HG03097 (cell line): ENCODE results near the gene FCSK.

ENCODE experiments used
- ATAC-seq: cut with Tn5 transposase; IDR thresholded peaks from one replicate; pipeline ENCODE4 v1.9.1; 2021; ENCODE audit not compliant: unreplicated experiment, low FRiP score

The FCSK gene

DNA sequence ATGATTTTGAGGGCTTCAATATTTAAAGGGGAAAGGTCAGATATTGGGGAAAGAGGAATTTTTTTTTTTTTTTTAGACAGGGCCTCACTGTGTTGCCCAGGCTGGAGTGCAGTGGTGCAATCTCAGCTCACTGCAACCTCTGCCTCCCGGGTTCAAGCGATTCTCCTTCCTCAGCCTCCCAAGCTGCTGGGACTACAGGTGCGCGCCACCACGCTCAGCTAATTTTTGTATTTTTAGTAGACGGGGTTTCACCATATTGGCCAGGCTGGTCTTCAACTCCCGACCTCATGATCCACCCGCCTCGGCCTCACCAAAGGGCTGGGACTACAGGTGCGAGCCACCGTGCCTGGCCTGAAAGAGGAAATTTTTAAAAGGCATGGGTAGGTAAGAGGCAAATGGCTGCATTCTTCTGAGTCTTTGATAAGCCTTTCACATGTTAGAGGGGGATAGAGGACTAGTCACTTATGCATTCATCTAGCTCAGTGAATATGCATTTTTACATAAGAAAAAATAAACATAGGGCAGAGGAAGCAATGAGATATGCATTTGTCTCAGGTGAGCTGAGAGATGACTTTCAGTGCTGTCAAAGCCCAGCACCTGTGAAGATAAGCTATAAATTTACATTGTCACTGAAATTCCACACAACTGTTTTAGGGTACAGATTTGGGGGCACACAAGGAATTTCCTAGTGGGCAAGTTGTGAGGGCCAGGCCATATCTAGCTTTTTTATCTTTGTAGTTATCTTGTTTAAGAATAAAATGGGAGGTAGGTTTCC lies 1.1 kb upstream of the FCSK start:
- no peak for ATAC-seq

GRCh38 chr16:70453892-70454221 lies 538 bp upstream of the FCSK start:
- no peak for ATAC-seq

DNA sequence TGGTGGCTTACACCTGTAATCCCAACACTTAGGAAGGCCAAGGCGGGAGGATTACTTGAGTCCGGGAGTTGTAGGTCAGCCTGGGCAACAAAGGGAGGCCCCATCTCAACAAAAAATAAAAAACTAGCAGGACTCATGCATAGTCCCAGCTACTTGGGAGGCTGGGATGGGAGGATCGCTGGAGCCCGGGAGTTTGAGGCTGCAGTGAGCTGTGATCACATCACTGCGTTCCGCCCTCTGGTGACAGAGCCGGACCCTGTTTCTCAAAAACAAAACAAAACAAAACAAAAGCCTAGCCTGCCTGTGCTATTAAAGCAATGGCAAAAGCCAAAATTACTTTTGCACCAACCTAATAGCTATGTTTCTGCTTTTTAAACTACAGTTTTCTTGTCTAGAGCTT lies 1.5 kb downstream of the FCSK start:
- no peak for ATAC-seq

DNA sequence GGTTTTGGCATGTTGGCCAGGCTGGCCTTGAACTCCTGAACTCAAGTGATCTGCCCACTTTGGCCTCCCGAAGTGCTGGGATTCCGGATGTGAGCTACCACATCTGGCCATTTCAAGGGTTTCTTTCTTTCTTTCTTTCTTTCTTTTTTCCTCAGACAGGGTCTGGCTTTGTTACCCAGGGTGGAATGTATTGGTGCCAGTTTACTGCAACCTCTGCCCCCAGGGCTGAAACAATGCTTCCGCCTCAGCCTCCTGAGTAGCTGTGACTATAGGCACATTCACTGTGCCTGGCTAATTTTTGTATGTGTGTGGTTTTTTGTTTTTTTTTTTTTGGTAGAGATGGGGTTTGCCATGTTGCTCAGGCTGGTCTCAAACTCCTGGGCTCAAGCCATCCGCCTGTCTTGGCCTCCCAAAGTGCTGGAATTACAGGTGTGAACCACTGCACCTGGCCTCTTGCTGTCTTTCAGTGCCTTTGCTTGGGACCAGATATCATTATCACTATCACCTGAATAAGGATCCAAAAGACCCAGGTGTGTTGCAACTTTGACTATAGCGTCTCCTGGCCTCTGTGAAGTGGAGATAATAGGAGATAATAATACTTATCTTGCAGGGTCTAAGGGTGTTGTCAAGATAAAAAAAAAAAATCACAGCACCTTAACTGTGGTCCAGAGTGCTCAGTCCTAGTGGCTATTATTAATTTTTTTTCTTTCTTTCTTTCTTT lies 3.2 kb downstream of the FCSK start:
- ATAC-seq = no peak

DNA sequence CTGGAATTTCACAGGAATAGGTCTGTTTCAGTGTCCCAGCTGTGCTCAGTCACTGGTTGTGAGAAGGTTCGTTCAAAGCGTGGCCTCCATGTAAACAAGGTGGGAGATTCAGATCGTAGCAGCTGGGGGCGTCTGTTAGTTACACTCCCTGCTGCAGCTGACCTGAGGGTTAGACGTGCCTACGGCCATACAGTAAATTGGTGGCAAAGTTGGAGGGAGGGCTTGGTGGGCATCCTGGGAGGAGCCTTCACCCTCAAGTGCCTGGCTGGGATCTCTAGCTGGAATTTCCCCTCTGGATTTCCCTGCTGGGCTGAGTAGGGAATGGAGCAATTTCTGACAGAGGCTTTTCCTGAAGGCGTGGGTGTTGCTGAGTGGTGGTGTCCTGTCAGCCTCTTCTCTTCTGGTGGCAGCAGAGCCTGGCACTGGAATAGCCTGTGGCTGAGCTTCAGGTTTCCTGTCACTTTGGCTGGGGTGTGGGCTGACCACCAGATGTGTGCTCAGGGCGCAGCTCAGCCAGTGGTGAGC lies 6.4 kb downstream of the FCSK start:
- no peak for ATAC-seq

GRCh38 chr16:70463235-70463634 lies 8.8 kb downstream of the FCSK start:
- no peak for ATAC-seq

DNA sequence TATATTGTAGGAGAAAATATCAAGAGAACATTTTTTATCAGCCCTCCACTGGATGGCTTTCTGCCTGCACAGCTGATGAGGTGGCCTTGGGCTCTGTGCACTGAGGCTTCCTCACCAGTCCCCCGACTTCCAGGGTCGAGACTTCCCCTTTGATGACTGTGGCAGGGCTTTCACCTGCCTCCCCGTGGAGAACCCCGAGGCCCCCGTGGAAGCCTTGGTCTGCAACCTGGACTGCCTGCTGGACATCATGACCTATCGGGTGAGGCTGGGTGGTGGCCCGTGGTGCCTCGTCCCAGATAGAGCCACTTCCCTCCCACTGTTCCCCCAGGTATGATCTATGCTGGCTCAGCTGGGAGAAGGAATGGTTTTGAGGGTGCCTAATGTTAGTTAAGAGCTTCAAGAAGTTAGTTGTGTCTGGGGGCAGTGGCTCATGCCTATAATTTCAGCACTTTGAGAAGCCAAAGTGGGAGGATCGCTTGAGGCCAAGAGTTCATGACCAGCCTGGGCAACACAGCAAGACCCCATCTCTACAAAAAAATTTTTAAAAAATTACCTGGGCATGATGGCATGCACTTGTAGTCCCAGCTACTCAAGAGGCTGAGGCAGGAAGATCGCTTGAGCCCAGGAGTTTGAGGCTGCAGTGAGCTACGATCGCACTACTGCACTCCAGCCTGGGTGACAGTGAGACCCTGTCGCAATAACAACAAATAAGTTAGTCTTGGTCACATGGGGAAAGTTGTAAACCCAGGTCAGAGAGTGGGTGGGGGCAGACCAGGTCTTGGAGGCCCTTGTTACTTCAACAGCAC lies 11.8 kb downstream of the FCSK start:
- no peak for ATAC-seq

GRCh38 chr16:70466805-70467076 lies 12.3 kb downstream of the FCSK start:
- no peak for ATAC-seq

- ATAC-seq = no peak
Measured at GRCh38 chr16:70467113-70467512, 12.7 kb downstream of the FCSK start.

- no peak for ATAC-seq
Measured at GRCh38 chr16:70467608-70468007, 13.2 kb downstream of the FCSK start.

DNA sequence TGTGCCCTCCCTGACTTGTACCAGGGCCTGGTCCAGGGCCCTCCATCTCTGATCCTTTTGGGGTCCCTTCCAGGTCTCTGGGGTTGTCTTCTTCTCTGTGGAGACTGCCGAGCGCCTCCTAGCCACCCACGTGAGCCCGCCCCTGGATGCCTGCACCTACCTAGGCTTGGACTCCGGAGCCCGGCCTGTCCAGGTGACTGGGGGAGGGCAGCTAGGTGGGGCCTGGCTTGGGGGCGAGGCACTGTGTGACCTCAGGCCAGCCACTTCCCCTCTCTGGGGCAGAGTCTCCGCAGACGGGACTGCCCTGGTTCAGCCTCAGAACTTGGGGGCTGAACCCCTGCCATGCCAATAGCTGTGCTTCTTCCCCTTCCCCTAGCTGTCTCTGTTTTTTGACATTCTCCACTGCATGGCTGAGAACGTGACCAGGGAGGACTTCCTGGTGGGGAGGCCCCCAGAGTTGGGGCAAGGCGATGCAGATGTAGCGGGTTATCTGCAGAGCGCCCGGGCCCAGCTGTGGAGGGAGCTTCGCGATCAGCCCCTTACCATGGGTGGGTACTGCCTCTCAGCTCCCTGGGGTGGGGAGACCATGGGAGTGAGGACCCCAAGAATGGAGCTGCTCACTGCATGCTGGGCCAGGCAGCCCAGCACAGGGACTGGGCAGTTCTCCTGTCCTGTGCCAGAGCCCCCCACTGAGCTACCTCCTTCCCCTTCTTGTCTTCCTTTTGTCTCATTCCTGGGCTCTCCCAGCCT lies 14.6 kb downstream of the FCSK start:
- no peak for ATAC-seq

DNA sequence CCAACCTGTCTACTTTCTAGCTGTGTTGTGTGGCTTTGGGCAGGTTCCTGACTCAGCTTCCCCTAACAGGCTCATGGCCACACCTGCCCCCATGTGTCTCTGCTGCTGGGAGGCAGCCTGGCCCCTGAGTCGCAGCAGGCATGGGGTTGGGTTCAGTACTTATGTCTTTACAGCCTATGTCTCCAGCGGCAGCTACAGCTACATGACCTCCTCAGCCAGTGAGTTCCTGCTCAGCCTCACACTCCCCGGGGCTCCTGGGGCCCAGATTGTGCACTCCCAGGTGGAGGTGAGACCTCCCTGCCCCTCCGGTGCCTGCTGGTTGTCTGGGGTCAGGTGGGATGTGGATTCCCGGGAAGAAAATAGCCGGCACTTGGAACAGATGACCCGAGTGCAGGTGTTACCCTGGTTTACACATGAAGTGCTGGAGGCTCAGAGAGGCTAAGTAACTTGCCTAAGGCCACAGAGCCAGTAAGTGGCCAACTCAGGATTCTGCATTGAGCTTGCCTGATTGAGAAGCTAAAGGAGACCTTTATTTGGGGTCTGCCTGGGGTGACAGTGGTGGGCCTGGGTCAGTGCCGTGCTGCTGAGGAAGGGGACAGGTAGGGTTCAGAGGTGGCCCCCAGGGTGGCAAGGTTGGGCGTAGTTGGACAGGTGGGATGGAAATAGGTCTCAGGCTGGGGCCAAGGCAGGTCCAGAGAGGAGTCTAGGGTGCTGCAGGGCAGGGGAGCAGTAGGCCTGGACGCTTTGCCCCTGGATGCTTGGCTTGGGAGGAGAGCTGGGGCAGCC lies 15.9 kb downstream of the FCSK start:
- no peak for ATAC-seq

DNA sequence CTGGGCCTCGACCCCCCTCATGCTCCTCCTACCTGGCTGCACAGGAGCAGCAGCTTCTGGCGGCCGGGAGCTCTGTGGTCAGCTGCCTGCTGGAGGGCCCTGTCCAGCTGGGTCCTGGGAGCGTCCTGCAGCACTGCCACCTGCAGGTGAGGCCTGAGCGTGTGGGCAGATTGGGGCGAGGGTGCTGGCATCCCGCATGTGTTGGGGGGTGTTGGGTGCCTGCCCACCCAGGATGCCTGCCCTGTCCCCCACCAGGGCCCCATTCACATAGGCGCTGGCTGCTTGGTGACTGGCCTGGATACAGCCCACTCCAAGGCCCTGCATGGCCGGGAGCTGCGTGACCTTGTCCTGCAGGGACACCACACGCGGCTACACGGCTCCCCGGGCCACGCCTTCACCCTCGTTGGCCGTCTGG lies 16.5 kb downstream of the FCSK start:
- no peak for ATAC-seq

GRCh38 chr16:70472786-70473433 lies 18.5 kb downstream of the FCSK start:
- no peak for ATAC-seq

- ATAC-seq = no peak
Measured at GRCh38 chr16:70473446-70474319, 19.3 kb downstream of the FCSK start.

DNA sequence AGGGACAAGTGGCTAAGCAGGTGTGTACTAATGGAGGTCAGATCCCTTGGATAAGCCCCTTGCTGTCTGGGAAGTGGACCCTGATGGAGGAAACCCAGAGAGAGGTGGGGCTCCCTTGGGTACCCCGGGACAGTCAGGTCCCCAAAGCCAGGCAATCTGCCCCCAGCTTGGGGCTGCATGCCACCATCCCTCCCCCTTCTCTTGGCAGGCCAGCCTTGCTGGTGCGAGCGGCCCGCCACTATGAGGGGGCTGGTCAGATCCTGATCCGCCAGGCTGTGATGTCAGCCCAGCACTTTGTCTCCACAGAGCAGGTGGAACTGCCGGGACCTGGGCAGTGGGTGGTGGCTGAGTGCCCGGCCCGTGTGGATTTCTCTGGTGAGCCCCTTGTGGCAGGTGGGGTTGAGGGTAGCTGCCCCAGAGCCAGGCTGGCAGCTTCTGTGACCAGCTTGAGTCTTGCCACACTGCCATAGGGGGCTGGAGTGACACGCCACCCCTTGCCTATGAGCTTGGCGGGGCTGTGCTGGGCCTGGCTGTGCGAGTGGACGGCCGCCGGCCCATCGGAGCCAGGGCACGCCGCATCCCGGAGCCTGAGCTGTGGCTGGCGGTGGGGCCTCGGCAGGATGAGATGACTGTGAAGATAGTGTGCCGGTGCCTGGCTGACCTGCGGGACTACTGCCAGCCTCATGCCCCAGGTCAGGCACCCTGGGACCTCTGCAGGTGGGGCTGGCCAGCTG lies 20.1 kb downstream of the FCSK start:
- no peak for ATAC-seq

GRCh38 chr16:70475054-70475871 lies 20.9 kb downstream of the FCSK start:
- ATAC-seq = no peak
